IPS-18c (cell line): ENCODE measurements around the gene ANG.
"Not testable (repeated sequence)": the region's sequence is repeated elsewhere in the genome, so short reads cannot be mapped to it uniquely, and the experiment has no call there.

ENCODE experiments used
- H3K4me3 ChIP-seq: 2 replicates; pipeline ENCODE4 v1.7.0; 2013; ENCODE audit warnings: low read depth, mild to moderate bottlenecking, low read length, moderate library complexity; ENCODE audit not compliant: insufficient read depth
- H3K9me3 ChIP-seq: one replicate; pipeline ENCODE4 v1.6.1; 2013; ENCODE audit warnings: mild to moderate bottlenecking, low read length, moderate library complexity; ENCODE audit not compliant: control insufficient read depth, insufficient read depth

The ANG gene

DNA sequence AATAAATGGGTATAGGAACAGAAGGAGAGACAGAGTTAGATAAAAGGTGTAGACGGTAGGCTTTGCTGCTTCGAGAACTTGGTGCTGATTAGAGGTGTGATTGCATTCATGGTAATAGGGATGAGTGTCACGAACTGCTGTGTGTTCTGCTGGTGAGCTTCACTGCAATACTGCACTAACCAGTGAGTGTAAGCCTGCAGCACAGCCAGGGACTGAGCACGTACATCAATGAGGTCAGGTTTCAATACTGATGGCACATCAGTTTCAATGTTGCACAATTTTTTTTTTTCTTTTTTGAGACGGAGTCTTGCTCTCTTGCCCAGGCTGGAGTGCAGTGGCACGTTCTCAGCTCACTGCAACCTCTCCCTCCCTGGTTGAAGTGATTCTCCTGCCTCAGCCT, 32.2 kb downstream of the ANG start:
- Histone ChIP-seq H3K9me3 (no peaks in the 10 kb centered on the region), H3K4me3 (no peak overlapping the region)

DNA sequence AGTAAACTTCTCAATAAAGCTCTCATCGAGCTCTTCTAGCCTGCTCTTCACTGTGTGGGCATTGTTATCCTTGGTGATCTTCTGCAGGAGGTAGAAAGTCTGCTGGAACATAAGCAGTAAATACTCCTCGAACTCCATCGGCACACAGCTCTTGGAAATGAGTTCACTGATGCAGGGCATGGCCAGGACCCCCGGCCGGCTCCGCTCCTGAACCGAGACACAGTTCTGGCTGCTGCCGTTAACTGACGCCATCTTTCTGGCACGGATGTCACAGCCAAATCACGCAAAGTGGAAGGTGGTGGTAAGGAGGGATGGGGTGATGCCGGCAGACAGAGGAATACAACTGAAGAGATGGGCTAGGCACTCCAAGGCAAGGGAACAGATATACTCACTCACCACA, 33.5 kb downstream of the ANG start:
- Histone ChIP-seq H3K9me3 (no peaks in the 10 kb centered on the region), H3K4me3 (no peak overlapping the region)

DNA sequence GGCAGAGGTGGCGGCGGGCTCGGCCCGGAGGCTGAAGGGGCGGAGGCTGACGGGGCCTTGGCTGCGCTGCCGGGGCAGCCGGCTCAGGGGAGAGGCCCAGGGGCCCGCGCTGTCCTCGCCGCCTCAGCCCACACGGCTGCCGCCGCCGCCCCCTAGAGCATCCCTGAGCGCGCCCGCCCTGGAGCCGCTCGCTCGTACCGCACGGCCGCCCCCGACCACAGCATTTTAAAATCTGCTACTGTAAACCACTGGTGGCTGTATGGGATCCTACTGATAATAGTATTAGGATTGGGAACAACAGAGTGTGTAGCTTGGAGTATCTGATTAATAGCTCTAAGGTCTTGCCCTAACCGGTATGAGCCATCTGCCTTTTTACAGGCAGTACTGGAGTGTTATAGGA, 34.9 kb downstream of the ANG start:
- H3K9me3 ChIP-seq: no peaks in the 10 kb centered on the region
- no peak overlapping the region for H3K4me3 ChIP-seq

DNA sequence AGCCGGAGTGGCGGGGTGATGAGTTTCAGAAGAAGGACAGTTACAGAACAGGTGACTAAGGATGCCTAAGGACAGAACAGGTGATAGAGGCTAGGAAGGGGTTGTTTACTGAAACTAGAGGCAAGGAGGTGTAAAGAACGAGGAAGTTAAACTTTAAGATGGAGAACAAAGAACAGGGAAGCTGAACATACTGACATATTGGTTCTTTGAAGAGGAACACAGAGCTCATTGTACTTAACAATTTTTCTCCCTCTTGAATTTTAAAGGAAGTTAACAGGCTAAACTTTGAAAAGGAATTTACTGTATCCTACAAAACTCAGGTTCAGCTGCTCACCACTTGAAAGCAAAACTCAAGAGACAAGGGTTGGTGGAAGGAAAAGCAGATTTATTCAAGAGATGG, 37.6 kb downstream of the ANG start:
- H3K9me3 ChIP-seq, H3K4me3 ChIP-seq: not testable (repeated sequence)

DNA sequence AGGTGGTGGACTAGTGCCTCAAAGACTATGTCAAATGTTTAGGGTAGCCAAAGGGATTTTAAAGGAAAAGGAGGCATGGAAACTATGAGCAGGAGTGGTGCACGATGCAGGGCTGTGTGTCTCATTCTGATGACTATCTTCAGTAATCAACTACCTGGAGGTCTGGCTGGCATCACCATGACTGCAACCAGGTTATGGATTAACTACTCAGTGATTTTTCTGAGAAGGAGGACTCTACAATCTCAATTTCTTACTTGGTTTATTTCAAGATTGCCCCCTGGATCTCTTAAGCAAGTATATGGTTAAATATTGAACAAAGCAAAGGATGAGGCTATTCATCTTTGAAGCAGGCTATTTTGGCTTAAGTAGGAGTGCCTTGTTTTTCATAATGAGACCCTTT, 38.0 kb downstream of the ANG start:
- H3K4me3 ChIP-seq: no peak overlapping the region
- H3K9me3 ChIP-seq: no peaks in the 10 kb centered on the region

DNA sequence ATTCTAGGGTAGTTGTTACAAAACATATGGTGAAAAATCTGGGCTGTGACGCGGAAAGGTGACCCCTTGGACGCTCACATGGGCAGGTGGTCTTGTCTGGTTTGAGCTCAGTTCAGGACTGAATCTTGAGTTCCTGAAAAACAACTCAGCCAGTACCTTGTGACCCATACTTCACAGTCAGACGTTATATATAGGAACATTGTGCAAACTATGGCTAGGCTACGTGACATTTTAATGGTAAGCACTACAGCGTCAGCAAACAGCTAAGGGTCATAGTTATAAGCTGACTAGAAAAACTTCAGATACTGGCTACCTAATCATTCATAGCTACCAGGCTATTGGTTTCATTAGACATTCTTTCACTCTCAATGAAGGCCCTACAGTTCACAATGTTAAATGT, 42.3 kb downstream of the ANG start:
- Histone ChIP-seq H3K4me3 (no peak overlapping the region), H3K9me3 (no peaks in the 10 kb centered on the region)

DNA sequence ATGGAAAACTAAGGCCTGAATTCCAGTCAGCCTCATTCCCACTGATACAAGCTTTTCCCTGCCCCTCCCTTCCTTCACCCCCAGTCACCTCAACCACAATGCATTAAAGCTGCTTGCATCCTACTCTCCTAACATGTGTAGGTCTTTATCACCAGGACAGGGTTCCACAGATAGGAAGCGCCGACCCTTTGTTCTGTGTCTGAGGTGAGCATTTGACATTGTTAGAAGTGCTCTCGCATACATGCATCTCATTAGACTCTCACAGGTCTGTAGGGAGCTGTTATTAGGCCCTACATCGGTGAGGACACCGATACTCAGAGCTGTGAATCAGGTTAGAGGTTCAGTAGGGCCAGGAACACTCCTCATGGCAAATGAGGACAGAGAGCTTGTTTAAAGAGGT, 43.9 kb downstream of the ANG start:
- H3K4me3 ChIP-seq: no peak overlapping the region
- no peaks in the 10 kb centered on the region for H3K9me3 ChIP-seq

DNA sequence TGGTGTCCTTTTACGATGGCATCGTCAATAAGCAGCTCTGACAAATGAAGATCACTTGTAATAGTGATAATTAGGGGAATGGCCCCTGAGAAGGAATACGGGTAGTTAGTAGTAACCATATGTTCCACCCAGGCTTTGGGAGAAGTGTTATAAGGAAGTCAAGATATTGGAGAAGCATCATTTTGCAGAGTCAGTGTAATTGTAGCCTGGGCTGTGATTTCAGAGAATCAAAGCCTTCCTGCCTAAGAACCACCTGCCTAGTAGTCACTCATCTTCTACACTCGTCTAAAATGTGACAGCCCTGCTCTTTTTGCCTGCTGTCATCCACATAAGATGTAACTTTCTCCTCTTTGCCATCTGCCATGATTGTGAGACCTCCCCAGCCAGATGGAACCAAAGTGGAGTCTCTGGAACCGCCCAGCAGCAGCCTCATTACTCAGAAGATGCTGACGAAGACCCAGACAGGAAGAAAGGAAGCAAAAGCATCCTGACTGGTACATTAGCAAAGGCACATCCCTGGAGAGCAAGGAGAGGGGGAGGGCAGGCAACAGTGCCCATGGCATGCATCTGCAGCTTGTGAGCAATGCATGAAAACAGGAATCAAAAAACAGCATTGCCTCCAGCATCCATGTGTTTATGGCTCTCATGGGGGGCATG, 44.5 kb downstream of the ANG start:
- Histone ChIP-seq H3K9me3 (no peaks in the 10 kb centered on the region), H3K4me3 (no peak overlapping the region)

DNA sequence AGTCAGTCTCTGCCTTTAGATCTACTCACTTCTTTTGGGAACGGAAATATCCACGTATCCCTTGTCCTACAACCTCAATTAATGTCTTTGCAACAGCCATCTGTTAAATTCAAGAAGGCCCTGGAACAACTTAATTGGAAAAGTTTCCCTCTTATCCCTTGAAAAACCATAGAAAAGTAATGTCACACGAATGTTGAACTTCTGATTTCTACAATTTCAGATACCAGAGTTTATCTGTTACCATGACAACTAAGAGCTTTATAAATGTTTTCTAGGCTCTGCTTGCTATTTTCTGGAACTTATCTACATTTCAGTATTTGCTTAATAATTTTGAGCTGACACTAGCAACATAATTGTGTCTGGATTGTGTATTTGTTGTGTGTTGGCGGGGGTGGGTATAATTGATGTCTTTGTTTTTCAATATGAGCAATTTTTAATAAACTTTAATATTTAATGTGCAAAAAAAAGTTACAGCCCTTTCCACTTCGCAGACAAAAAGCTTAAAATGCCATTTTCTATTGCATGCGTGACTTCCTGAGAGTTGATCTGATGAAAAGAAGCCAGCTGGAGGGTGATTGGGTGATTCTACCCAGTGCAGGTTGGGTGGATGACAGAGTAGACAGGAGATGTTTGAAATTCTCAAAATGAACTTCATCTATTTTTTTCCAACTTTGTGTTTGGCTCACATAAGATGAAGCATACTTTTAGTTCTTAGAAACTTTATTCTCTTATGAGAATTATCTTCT, 45.3 kb downstream of the ANG start:
- H3K9me3 ChIP-seq: no peaks in the 10 kb centered on the region
- H3K4me3 ChIP-seq: no peak overlapping the region

DNA sequence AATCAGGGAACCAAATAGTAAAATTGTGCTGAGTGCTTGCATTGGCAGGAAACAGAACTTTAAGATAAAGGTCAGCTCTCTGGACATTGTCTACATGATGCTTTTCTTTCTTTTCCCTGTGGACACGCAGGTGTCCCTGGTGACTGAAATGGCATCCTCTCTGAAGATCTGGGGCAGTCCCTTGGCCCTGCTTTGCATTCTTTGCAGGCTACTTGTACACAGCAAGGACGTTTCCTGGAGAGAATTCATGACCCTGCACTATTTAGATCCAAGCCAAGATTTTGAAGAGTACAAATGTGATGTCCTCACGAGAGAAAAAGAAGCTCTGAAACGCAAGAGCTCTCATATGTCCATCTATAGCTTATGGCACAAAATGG, 45.9 kb downstream of the ANG start:
- Histone ChIP-seq H3K9me3 (no peaks in the 10 kb centered on the region), H3K4me3 (no peak overlapping the region)

DNA sequence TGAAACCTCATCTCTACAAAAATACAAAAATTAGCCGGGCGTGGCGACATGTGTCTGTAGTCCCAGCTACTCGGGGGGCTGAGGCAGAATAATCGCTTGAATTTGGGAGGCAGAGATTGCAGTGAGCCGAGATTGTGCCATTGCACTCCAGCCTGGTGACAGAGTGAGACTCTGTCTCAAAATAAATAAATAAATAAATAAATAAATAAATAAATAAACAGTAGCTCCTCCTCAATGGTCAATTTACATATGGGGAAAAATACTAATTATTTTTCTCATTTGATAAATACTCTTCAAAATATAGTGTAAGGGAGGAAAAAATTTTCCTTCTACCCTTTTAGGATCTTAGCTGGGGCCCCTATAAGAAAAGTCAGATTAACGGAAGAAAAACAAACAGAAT, 49.7 kb downstream of the ANG start:
- not testable (repeated sequence) for H3K4me3 ChIP-seq, H3K9me3 ChIP-seq

DNA sequence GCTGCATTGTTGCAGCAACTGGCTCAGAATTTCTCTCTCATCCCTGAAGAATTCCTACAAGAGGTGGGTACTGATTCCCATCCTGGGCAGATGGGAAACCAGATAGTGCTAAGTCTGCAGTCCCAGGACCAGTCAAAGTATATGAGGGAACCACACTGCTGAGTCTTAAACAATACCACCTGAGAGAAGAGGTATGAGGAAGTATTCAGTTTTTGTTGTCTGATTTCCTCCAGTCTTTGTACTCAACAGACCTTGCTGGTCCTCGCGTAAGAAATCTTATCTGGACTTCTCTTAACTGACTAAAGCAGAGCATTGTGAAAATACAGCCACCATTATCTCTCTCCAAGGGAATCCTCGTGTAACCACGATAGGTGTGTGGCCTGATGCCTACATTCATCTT, 53.6 kb downstream of the ANG start:
- H3K9me3 ChIP-seq: no peaks in the 10 kb centered on the region

DNA sequence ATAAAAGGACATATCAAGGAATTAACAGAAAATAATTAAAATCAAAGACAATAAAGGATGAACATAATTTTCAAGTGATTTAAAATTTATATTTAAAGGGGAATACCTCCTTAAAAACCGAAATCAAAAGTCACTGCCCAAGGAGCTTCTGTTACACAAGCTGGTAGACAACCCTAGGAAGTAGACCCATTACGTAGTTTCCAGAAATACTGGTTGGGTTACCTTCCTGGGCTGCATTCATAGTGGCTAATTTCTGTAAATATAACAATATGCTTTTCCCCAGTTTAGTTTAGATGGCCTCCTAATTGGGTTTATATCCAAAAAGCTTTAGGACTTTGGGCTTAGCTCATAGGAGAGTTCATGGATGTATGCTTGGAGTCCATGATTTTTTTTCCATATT, 55.0 kb downstream of the ANG start:
- H3K4me3 ChIP-seq: no peak overlapping the region
- H3K9me3 ChIP-seq: no peaks in the 10 kb centered on the region

More for the DNA sequence above, 53.6 kb downstream of the ANG start:
- H3K4me3 ChIP-seq: no peak overlapping the region
